ENCODE results near the gene PAOX.
"Not testable (repeated sequence)": the region's sequence is repeated elsewhere in the genome, so short reads cannot be mapped to it uniquely, and the experiment has no call there.

The PAOX gene

GRCh38 chr10:133411523-133412380 is 32.7 kb downstream of the PAOX start:
- no peak for DNase-seq

- DNase-seq, result no peak
These were observed 33.3 kb downstream of the PAOX start for GRCh38 chr10:133412381-133412711.

GRCh38 chr10:133414401-133414800 is 35.3 kb downstream of the PAOX start:
- not testable (repeated sequence) for DNase-seq

GRCh38 chr10:133415752-133416151 is 36.7 kb downstream of the PAOX start:
- no peak for DNase-seq

GRCh38 chr10:133418289-133418993 is 39.4 kb downstream of the PAOX start:
- no peak for DNase-seq

GRCh38 chr10:133419211-133419950 is 40.3 kb downstream of the PAOX start:
- DNase-seq, result no peak

GRCh38 chr10:133420028-133420427 is 41.0 kb downstream of the PAOX start:
- DNase-seq, result no peak

- DNase-seq, result no peak
These were observed 41.5 kb downstream of the PAOX start for GRCh38 chr10:133420579-133420978.

- DNase-seq, result no peak
These were observed 42.5 kb downstream of the PAOX start for GRCh38 chr10:133421336-133422222.

- no peak for DNase-seq
These were observed 43.3 kb downstream of the PAOX start for GRCh38 chr10:133422223-133422806.

- DNase-seq, result no peak
These were observed 44.0 kb downstream of the PAOX start for GRCh38 chr10:133422807-133423771.

GRCh38 chr10:133424102-133424501 is 45.0 kb downstream of the PAOX start:
- DNase-seq, result not testable (repeated sequence)

- DNase-seq, result not testable (repeated sequence)
These were observed 45.5 kb downstream of the PAOX start, which contains the start of gene SPRN for GRCh38 chr10:133424601-133425000. TSS of gene SPRN (minus strand) at chr10:133424625. CDS start at chr10:133423681, 944 bp downstream.

- not testable (repeated sequence) for DNase-seq
These were observed 50.5 kb downstream of the PAOX start for GRCh38 chr10:133429571-133429970.

- DNase-seq, result not testable (repeated sequence)
These were observed 53.0 kb downstream of the PAOX start for GRCh38 chr10:133431888-133432613.

GRCh38 chr10:133432789-133433188 is 53.7 kb downstream of the PAOX start:
- DNase-seq, result not testable (repeated sequence)

GRCh38 chr10:133438711-133439273 is 59.7 kb downstream of the PAOX start:
- DNase-seq, result peak; percentile 52

GRCh38 chr10:133439517-133440461 is 60.7 kb downstream of the PAOX start:
- no peak for DNase-seq

Measured in activated CD8-positive, alpha-beta memory T cell treated with anti-CD3 and anti-CD28 coated beads, Interleukin-2, amount 50 U/mL, for 48 hours (primary cell).